GM12878 (cell line): ENCODE data around the gene DYNLT2. TPM values are rescaled to one million over a fixed set of nuclear protein-coding genes. Genes with fewer than 3 reads are reported as not detected.

ENCODE experiments used
- ATAC-seq: fragments of 200-7000 bp; cut with Tn5 transposase; 3 replicates; pipeline ENCODE4 v1.9.1; 2020; ENCODE audit warnings: mild to moderate bottlenecking, moderate library complexity
- BruUV-seq: library from RNA; stranded (reverse); fragments of 400-500 nt; replicated peaks from 2 replicates; lab custom pipeline; 2021; lab: Mats Ljungman, UMichigan
- CTCF ChIA-PET: fragments of 300-600 bp; sonication (Branson Sonifier 250); formaldehyde crosslinking; extraction: SDS; loops from one replicate; lab custom pipeline; 2021; ENCODE audit warnings: inconsistent platforms; lab: Yijun Ruan, JAX
- POLR2A ChIA-PET: fragments of 350-600 bp; formaldehyde crosslinking; extraction: SDS; loops from one replicate; lab custom pipeline; 2021; ENCODE audit warnings: inconsistent platforms; lab: Charles Lee
- RAD21 ChIA-PET: fragments of 300-600 bp; sonication (Branson Sonifier 250); formaldehyde crosslinking; loops from one replicate; lab custom pipeline; 2023; ENCODE audit warnings: antibody characterized with exemption; ENCODE audit not compliant: unreplicated experiment; lab: Charles Lee
- SMC1A ChIA-PET: fragments of 300-600 bp; sonication (Branson Sonifier 250); formaldehyde crosslinking; loops from one replicate; lab custom pipeline; 2023; ENCODE audit not compliant: unreplicated experiment, uncharacterized antibody; lab: Charles Lee
- DNase-seq: peaks from one replicate; pipeline ENCODE4 v3.0.0-alpha.2; 2011; ENCODE audit warnings: low read depth, low spot score
- FAIRE-seq: peaks from 3 replicates; lab custom pipeline; 2011; peaks lifted over from hg19 to GRCh38; lab: Jason Lieb, UNC
- H2AFZ ChIP-seq: 2 replicates; pipeline ENCODE4 v1.6.0; 2011; ENCODE audit warnings: low read depth, low read length, control low read depth; ENCODE audit not compliant: control insufficient read depth
- H3K27ac ChIP-seq: 2 replicates; pipeline ENCODE4 v1.5.1; 2011; ENCODE audit warnings: control low read depth; ENCODE audit not compliant: control insufficient read depth, insufficient read depth
- H3K27me3 ChIP-seq, 2 experiments: replicated peaks in 1 of 2; 2 replicates each; pipeline versions ENCODE4 v1.6.0 to v1.6.1; 2011; ENCODE audit warnings: low read length in 1 of 2; ENCODE audit not compliant: control insufficient read depth in 2 of 2, insufficient read depth in 2 of 2
- H3K36me3 ChIP-seq, 2 experiments: 2 replicates each; pipeline ENCODE4 v1.5.1; 2011; ENCODE audit warnings: low read length in 1 of 2; ENCODE audit not compliant: control insufficient read depth in 2 of 2, insufficient read depth in 2 of 2
- H3K4me1 ChIP-seq: 2 replicates; pipeline ENCODE4 v1.6.1; 2011; ENCODE audit warnings: mild to moderate bottlenecking, low read length, moderate library complexity, mixed read lengths; ENCODE audit not compliant: control insufficient read depth, insufficient read depth
- H3K4me2 ChIP-seq: 2 replicates; pipeline ENCODE4 v1.6.0; 2011; ENCODE audit warnings: control low read depth; ENCODE audit not compliant: control insufficient read depth, insufficient read depth
- H3K4me3 ChIP-seq: fragments of 200-600 bp; sonication (generic); 2 replicates; pipeline ENCODE4 v1.5.1; 2016
- H3K79me2 ChIP-seq: 2 replicates; pipeline ENCODE4 v1.6.0; 2011; ENCODE audit warnings: low read length; ENCODE audit not compliant: control insufficient read depth, insufficient read depth
- H3K9ac ChIP-seq: 2 replicates; pipeline ENCODE4 v1.8.0; 2011; ENCODE audit warnings: low read length, control low read depth, mixed read lengths; ENCODE audit not compliant: control insufficient read depth, insufficient read depth
- H3K9me3 ChIP-seq: replicated peaks from 3 replicates; pipeline ENCODE4 v1.5.1; 2011; ENCODE audit warnings: mild to moderate bottlenecking, low read length; ENCODE audit not compliant: control insufficient read depth, insufficient read depth
- H4K20me1 ChIP-seq: 2 replicates; pipeline ENCODE4 v1.6.0; 2011; ENCODE audit not compliant: control insufficient read depth, insufficient read depth
- CREB1 ChIP-seq: IDR thresholded peaks from 2 replicates; pipeline ENCODE4 v1.6.1; 2012; ENCODE audit warnings: low read depth, mild to moderate bottlenecking, inconsistent platforms
- ETV6 ChIP-seq, 2 experiments: fragments of 450-650 bp in 1 of 2; IDR thresholded peaks in 1 of 2; conservative IDR thresholded peaks in 1 of 2; 2 replicates each; pipeline ENCODE4 v1.6.1; 2014; ENCODE audit warnings: antibody characterized with exemption in 1 of 2, borderline replicate concordance in 1 of 2, low read depth in 1 of 2, mild to moderate bottlenecking in 1 of 2, moderate library complexity in 1 of 2
- FOXK2 ChIP-seq: fragments of 450-650 bp; IDR thresholded peaks from 2 replicates; pipeline ENCODE4 v1.6.1; 2017; ENCODE audit warnings: mild to moderate bottlenecking, moderate library complexity
- KLF5 ChIP-seq: fragments of 450-650 bp; IDR thresholded peaks from 2 replicates; pipeline ENCODE4 v1.6.1; 2014; ENCODE audit warnings: mild to moderate bottlenecking; ENCODE audit not compliant: partially characterized antibody
- NR2F1 ChIP-seq: fragments of 450-650 bp; conservative IDR thresholded peaks from 2 replicates; pipeline ENCODE4 v1.6.1; 2017; ENCODE audit warnings: mild to moderate bottlenecking
- POU2F2 ChIP-seq: IDR thresholded peaks from 3 replicates; pipeline ENCODE4 v1.6.1; 2011; ENCODE audit warnings: low read depth, mild to moderate bottlenecking, low read length, borderline replicate concordance
- TBL1XR1 ChIP-seq: IDR thresholded peaks from 2 replicates; pipeline ENCODE4 v1.6.1; 2012; ENCODE audit warnings: low read depth, low read length, improper control_type of control experiment
- WGBS: methylation state at CpG from one replicate; pipeline ENCODE4 v1.1.6; 2016; ENCODE audit warnings: low lambda C conversion rate; ENCODE audit not compliant: insufficient replicate concordance, insufficient coverage; ENCODE audit errors: missing lambda C conversion rate; 5-methylcytosine and 5-hydroxymethylcytosine counted together
- in situ Hi-C: fragments of 300-500 bp; cut with MboI; formaldehyde crosslinking; loops from 9 replicates; pipeline ENCODE4 v1.14.3; 2018; ENCODE audit warnings: mixed read lengths
- intact Hi-C: fragments of 100-400 bp; cut with micrococcal nuclease; formaldehyde crosslinking; loops from one replicate; pipeline ENCODE4 v1.14.2; 2022; ENCODE audit not compliant: unreplicated experiment
- polyA plus RNA-seq, 11 experiments: library from polyadenylated mRNA; depleted of rRNA in 4 of 11; unstranded in 6 of 11; stranded (reverse) in 5 of 11; fragments of >200 nt; fragmentation: Nextera tagmentation in 4 of 11; fragmentation: Illumina TruSeq in 1 of 11; extraction: Ambion mirVana in 4 of 11; extraction: Trizol in 1 of 11; gene quantifications; 1 replicate in 1 of 11; 2 replicates in 10 of 11; pipeline versions ENCODE4 v1.2.1 to v1.2.3, GENCODE V29; 2011 to 2016; ENCODE audit warnings: inconsistent platforms in 2 of 11, missing spikeins in 2 of 11, low read depth in 1 of 11
- total RNA-seq, 4 experiments: library from RNA; depleted of rRNA in 3 of 4; stranded (reverse); fragments of >200 nt in 3 of 4; fragmentation: Illumina TruSeq in 1 of 4; extraction: Trizol in 1 of 4; gene quantifications; 2 replicates each; pipeline versions ENCODE4 v1.2.1 to v1.2.3, GENCODE V29; 2013 to 2021
- TF ChIP-seq, protein P1 (sequence below): fragments of 450-650 bp; IDR thresholded peaks from 2 replicates; pipeline ENCODE4 v1.6.1; 2016; ENCODE audit warnings: mild to moderate bottlenecking, moderate library complexity, borderline replicate concordance
- TF ChIP-seq, protein P2 (sequence below): IDR thresholded peaks from 2 replicates; pipeline ENCODE4 v1.6.1; 2011; ENCODE audit warnings: borderline replicate concordance, low read depth, mild to moderate bottlenecking, moderate library complexity, mixed read lengths, low read length; ENCODE audit not compliant: insufficient read depth; ENCODE audit errors: extremely low read length
- TF ChIP-seq, protein P3 (sequence below): fragments of 450-650 bp; IDR thresholded peaks from 2 replicates; pipeline ENCODE4 v1.6.1; 2017; ENCODE audit warnings: mild to moderate bottlenecking
- TF ChIP-seq, protein P4 (sequence below): fragments of 450-650 bp; IDR thresholded peaks from 2 replicates; pipeline ENCODE4 v1.6.1; 2017; ENCODE audit warnings: mild to moderate bottlenecking, moderate library complexity

The DYNLT2 gene
- total and polyA plus RNA-seq, 10 of the 15 experiments (the other 5 are each of a cell fraction or from before 2014, with no cell fraction given), result 2.2 to 5.9 (median 5.4) TPM

DNA sequence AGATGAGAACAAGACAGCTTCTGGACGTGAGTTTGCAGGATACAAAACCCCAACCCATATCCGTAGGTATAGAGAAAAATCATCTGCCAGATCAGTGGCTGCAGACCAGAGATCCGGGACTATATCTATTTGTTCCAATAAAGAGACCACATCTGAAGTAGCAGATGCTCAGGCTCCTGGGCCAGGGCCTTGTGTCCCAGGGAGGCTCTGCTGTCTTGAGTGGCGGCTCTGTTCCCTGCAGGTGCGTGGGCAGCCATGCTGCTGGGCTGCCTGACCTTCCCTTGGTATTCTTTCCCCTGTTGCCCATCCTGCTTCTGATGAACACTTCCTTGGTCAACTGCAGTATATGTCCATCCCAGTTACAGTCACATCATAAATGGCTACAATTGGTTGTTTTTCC lies 35.0 kb upstream of the DYNLT2 start (continued):
- TF ChIP-seq, protein P1, sequence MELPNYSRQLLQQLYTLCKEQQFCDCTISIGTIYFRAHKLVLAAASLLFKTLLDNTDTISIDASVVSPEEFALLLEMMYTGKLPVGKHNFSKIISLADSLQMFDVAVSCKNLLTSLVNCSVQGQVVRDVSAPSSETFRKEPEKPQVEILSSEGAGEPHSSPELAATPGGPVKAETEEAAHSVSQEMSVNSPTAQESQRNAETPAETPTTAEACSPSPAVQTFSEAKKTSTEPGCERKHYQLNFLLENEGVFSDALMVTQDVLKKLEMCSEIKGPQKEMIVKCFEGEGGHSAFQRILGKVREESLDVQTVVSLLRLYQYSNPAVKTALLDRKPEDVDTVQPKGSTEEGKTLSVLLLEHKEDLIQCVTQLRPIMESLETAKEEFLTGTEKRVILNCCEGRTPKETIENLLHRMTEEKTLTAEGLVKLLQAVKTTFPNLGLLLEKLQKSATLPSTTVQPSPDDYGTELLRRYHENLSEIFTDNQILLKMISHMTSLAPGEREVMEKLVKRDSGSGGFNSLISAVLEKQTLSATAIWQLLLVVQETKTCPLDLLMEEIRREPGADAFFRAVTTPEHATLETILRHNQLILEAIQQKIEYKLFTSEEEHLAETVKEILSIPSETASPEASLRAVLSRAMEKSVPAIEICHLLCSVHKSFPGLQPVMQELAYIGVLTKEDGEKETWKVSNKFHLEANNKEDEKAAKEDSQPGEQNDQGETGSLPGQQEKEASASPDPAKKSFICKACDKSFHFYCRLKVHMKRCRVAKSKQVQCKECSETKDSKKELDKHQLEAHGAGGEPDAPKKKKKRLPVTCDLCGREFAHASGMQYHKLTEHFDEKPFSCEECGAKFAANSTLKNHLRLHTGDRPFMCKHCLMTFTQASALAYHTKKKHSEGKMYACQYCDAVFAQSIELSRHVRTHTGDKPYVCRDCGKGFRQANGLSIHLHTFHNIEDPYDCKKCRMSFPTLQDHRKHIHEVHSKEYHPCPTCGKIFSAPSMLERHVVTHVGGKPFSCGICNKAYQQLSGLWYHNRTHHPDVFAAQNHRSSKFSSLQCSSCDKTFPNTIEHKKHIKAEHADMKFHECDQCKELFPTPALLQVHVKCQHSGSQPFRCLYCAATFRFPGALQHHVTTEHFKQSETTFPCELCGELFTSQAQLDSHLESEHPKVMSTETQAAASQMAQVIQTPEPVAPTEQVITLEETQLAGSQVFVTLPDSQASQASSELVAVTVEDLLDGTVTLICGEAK, result no peak
- TF ChIP-seq CREB1, result no peak
- TF ChIP-seq KLF5, result no peak
- TF ChIP-seq, protein P2, sequence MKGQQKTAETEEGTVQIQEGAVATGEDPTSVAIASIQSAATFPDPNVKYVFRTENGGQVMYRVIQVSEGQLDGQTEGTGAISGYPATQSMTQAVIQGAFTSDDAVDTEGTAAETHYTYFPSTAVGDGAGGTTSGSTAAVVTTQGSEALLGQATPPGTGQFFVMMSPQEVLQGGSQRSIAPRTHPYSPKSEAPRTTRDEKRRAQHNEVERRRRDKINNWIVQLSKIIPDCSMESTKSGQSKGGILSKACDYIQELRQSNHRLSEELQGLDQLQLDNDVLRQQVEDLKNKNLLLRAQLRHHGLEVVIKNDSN, result no peak
- TF ChIP-seq NR2F1, result no peak

DNA sequence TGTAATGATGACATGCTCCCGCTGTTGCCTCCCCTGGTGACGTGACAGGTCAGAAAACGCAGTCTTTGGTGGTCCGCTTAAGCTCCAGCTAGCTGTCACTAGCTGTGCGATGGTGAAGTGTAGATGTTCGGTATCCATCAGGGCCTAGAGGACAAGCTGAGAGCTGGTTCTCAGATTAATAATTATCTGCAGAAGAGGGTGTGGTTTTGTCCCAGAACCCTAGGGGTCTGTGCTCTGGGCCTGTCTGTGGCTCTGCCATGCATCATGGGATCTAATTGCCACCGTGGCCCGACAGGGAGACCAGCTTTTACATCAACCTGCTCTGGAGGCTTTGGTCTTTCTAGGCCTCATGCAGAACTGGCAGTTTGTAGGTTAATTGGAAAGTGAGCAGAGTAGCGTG lies 34.2 kb upstream of the DYNLT2 start:
- H3K36me3 ChIP-seq, result no peaks in the 10 kb centered on the region; a peak in 1 of 4 replicates
- WGBS, result 90% methylated on average over 9 of the region's 9 CpGs
- BruUV-seq, result no TSS peak
- ChIA-PET CTCF (interaction anchor here (1.4 kb wide), 1 partner anchor 745 kb away, joined by 4 read pairs; no protein-coding TSS in a partner anchor), RAD21 (no interaction called here), POLR2A (no interaction called here), SMC1A (no interaction called here)
- H3K27me3 ChIP-seq, result peaks cover 0 to under 1% of the 10 kb centered on the region in 2 experiments; a peak in 1 of 4 replicates
- no peak overlapping the region for H3K27ac ChIP-seq
- no peak for DNase-seq
- no peak overlapping the region for H3K9ac ChIP-seq
- ATAC-seq, result no peak
- H3K4me3 ChIP-seq, result no peak overlapping the region
- in situ Hi-C loops (no loop called here), intact Hi-C loops (no loop called here)
- FAIRE-seq, result no peak
- H4K20me1 ChIP-seq, result no peaks in the 10 kb centered on the region
- no peaks in the 10 kb centered on the region for H3K79me2 ChIP-seq
- no peak overlapping the region for H2AFZ ChIP-seq
- H3K4me1 ChIP-seq, result peaks cover 4% of the 10 kb centered on the region; the same call in 1 of the 2 replicates
- TF ChIP-seq ETV6 (conservative IDR thresholded peaks at IDR 0.05 in 1 of 2, IDR thresholded peaks at IDR 0.05 in 1 of 2; ENCODE audit: borderline replicate concordance in 1 of 2, low read depth in 1 of 2) (no peak), TBL1XR1 (no peak), POU2F2 (no peak), FOXK2 (no peak)
- TF ChIP-seq, protein P3, sequence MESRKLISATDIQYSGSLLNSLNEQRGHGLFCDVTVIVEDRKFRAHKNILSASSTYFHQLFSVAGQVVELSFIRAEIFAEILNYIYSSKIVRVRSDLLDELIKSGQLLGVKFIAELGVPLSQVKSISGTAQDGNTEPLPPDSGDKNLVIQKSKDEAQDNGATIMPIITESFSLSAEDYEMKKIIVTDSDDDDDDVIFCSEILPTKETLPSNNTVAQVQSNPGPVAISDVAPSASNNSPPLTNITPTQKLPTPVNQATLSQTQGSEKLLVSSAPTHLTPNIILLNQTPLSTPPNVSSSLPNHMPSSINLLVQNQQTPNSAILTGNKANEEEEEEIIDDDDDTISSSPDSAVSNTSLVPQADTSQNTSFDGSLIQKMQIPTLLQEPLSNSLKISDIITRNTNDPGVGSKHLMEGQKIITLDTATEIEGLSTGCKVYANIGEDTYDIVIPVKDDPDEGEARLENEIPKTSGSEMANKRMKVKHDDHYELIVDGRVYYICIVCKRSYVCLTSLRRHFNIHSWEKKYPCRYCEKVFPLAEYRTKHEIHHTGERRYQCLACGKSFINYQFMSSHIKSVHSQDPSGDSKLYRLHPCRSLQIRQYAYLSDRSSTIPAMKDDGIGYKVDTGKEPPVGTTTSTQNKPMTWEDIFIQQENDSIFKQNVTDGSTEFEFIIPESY, result no peak
- TF ChIP-seq, protein P4, sequence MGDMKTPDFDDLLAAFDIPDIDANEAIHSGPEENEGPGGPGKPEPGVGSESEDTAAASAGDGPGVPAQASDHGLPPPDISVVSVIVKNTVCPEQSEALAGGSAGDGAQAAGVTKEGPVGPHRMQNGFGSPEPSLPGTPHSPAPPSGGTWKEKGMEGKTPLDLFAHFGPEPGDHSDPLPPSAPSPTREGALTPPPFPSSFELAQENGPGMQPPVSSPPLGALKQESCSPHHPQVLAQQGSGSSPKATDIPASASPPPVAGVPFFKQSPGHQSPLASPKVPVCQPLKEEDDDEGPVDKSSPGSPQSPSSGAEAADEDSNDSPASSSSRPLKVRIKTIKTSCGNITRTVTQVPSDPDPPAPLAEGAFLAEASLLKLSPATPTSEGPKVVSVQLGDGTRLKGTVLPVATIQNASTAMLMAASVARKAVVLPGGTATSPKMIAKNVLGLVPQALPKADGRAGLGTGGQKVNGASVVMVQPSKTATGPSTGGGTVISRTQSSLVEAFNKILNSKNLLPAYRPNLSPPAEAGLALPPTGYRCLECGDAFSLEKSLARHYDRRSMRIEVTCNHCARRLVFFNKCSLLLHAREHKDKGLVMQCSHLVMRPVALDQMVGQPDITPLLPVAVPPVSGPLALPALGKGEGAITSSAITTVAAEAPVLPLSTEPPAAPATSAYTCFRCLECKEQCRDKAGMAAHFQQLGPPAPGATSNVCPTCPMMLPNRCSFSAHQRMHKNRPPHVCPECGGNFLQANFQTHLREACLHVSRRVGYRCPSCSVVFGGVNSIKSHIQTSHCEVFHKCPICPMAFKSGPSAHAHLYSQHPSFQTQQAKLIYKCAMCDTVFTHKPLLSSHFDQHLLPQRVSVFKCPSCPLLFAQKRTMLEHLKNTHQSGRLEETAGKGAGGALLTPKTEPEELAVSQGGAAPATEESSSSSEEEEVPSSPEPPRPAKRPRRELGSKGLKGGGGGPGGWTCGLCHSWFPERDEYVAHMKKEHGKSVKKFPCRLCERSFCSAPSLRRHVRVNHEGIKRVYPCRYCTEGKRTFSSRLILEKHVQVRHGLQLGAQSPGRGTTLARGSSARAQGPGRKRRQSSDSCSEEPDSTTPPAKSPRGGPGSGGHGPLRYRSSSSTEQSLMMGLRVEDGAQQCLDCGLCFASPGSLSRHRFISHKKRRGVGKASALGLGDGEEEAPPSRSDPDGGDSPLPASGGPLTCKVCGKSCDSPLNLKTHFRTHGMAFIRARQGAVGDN, result no peak
- H3K4me2 ChIP-seq, result no peak overlapping the region
- no peaks in the 10 kb centered on the region; the same call in 2 of the 3 replicates for H3K9me3 ChIP-seq
